Measurements from ENCODE around the gene SNX27. TPM values are rescaled to one million over a fixed set of nuclear protein-coding genes. Genes with fewer than 3 reads are reported as not detected.

The SNX27 gene
- total RNA-seq, 1 experiment from 2014 or later, result 56.0 TPM

GRCh38 chr1:151689494-151689893, 77.6 kb downstream of the SNX27 start (continued):
- TF ChIP-seq E2F4 (CRISPR knock-in tag; IDR thresholded peaks at IDR 0.05; ENCODE audit: borderline replicate concordance, low read depth), result no peak
- TF ChIP-seq ZBTB43 (CRISPR knock-in tag; IDR thresholded peaks at IDR 0.05), result no peak
- no peak for TF ChIP-seq ERG (CRISPR knock-in tag; IDR thresholded peaks at IDR 0.05)

- no peaks in the 10 kb centered on the region for H3K27me3 Mint-ChIP-seq (ENCODE audit: low read depth)
- H3K4me3 Mint-ChIP-seq, result no peak overlapping the region
- TF ChIP-seq ZNF425 (CRISPR knock-in tag; conservative IDR thresholded peaks at IDR 0.05) (no peak), ETV6 (CRISPR knock-in tag; IDR thresholded peaks at IDR 0.05) (no peak), ZNF263 (CRISPR knock-in tag; IDR thresholded peaks at IDR 0.05; ENCODE audit: low read depth) (no peak), TCF7 (CRISPR knock-in tag; IDR thresholded peaks at IDR 0.05; ENCODE audit: low read depth) (no peak), ZNF281 (CRISPR knock-in tag; IDR thresholded peaks at IDR 0.05) (no peak), ZMAT4 (CRISPR knock-in tag; IDR thresholded peaks at IDR 0.05) (no peak), ATF2 (CRISPR knock-in tag; IDR thresholded peaks at IDR 0.05; ENCODE audit: borderline replicate concordance, low read depth) (no peak), GRHL2 (CRISPR knock-in tag; IDR thresholded peaks at IDR 0.05; ENCODE audit: insufficient replicate concordance, severe bottlenecking) (no peak), ZNF512 (CRISPR knock-in tag; IDR thresholded peaks at IDR 0.05; ENCODE audit: borderline replicate concordance) (no peak), FOXJ3 (CRISPR knock-in tag; IDR thresholded peaks at IDR 0.05; ENCODE audit: borderline replicate concordance) (no peak), GABPB1 (CRISPR knock-in tag; IDR thresholded peaks at IDR 0.05) (no peak), ATF3 (CRISPR knock-in tag; conservative IDR thresholded peaks at IDR 0.05) (no peak), CREM (CRISPR knock-in tag; IDR thresholded peaks at IDR 0.05) (no peak), FOXP1 (CRISPR knock-in tag; IDR thresholded peaks at IDR 0.05; ENCODE audit: borderline replicate concordance) (no peak), ERG (CRISPR knock-in tag; IDR thresholded peaks at IDR 0.05) (no peak)
- no peaks in the 10 kb centered on the region for H3K4me1 Mint-ChIP-seq
- peaks cover 20% of the 10 kb centered on the region for H3K36me3 Mint-ChIP-seq
- ChIA-PET CTCF (interaction anchor here (0.6 to 4.2 kb wide), 7 partner anchors 36 to 188 kb away, joined by 3 to 24 read pairs (median 8); no protein-coding TSS in a partner anchor), POLR2A (no interaction called here)
- H3K9me3 Mint-ChIP-seq, result no peaks in the 10 kb centered on the region
- DNase-seq (ENCODE audit: low spot score) (no peak), ATAC-seq (no peak)
- no peak overlapping the region for H3K27ac Mint-ChIP-seq
Observed at GRCh38 chr1:151692226-151692625, 80.4 kb downstream of the SNX27 start.

Data from WTC11 (cell line).